Small intestine (tissue), 7 donors: ENCODE measurements around the gene METTL9. TPM values are rescaled to one million over a fixed set of nuclear protein-coding genes. Genes with fewer than 3 reads are reported as not detected.
"Not testable (repeated sequence)": the region's sequence is repeated elsewhere in the genome, so short reads cannot be mapped to it uniquely, and the experiment has no call there.

Experiments used
- DNase-seq, 2 donors: peaks; one replicate each; pipeline versions ENCODE4 v3.0.0 to v3.0.0-alpha.2; 2013
- FAIRE-seq: peaks from 2 replicates; lab custom pipeline; 2012; peaks lifted over from hg19 to GRCh38; lab: Jason Lieb, UNC
- H3K27ac ChIP-seq, 3 donors: one replicate each; pipeline ENCODE4 v1.5.1; 2013; ENCODE audit warnings: low read length in 2 of 3, mild to moderate bottlenecking in 2 of 3, control low read depth in 1 of 3, inconsistent platforms in 1 of 3, low read depth in 1 of 3, moderate library complexity in 1 of 3
- H3K27me3 ChIP-seq, 3 donors: one replicate each; pipeline ENCODE4 v1.6.1; 2013; ENCODE audit warnings: low read length in 3 of 3, inconsistent platforms in 1 of 3; ENCODE audit not compliant: control insufficient read depth in 3 of 3, insufficient read depth in 3 of 3
- H3K36me3 ChIP-seq, 3 donors: one replicate each; pipeline ENCODE4 v1.6.1; 2013; ENCODE audit warnings: low read length in 3 of 3, inconsistent platforms in 1 of 3, low read depth in 1 of 3, mild to moderate bottlenecking in 1 of 3, moderate library complexity in 1 of 3; ENCODE audit not compliant: control insufficient read depth in 3 of 3, insufficient read depth in 2 of 3
- H3K4me1 ChIP-seq, 3 donors: one replicate each; pipeline ENCODE4 v1.6.1; 2013; ENCODE audit warnings: low read length in 2 of 3, inconsistent platforms in 1 of 3, low read depth in 1 of 3, mild to moderate bottlenecking in 1 of 3, moderate library complexity in 1 of 3; ENCODE audit not compliant: control insufficient read depth in 3 of 3, insufficient read depth in 2 of 3
- H3K4me3 ChIP-seq, 3 donors: one replicate each; pipeline ENCODE4 v1.5.1; 2013; ENCODE audit warnings: low read length in 3 of 3, control low read depth in 1 of 3, inconsistent platforms in 1 of 3, low read depth in 1 of 3, mild to moderate bottlenecking in 1 of 3, moderate library complexity in 1 of 3
- H3K9me3 ChIP-seq, 2 donors: one replicate each; pipeline ENCODE4 v1.6.1; 2013; ENCODE audit warnings: low read depth in 1 of 2, low read length in 1 of 2; ENCODE audit not compliant: control insufficient read depth in 2 of 2, insufficient read depth in 1 of 2
- WGBS, 3 donors: extraction: QIAGEN DNeasy Blood & Tissue Kit; methylation state at CpG; one replicate each; pipeline ENCODE4 v1.1.7; 2013; 5-methylcytosine and 5-hydroxymethylcytosine counted together
- polyA plus RNA-seq, 4 donors: library from polyadenylated mRNA; stranded (reverse) in 3 of 4; unstranded in 1 of 4; fragments of 200-250 nt in 3 of 4; fragments of 120-200 nt in 1 of 4; gene quantifications; one replicate each; pipeline versions ENCODE4 v1.2.1 to v1.2.3, GENCODE V29; 2013
- donor health status: healthy with polysubstance abuse.
- donor health status: control.
- donor health status: control.
- donor health status: Bipolar disorder and iron deficiency.
- donor health status: healthy.

The METTL9 gene
- polyA plus RNA-seq, 4 donors, result 38.7 to 171 (median 61.0) TPM

- 95 to 97% (median 96%) methylated on average over 5 of the region's 5 CpGs for WGBS, 3 donors
These were observed 28.8 kb downstream of the METTL9 start for GRCh38 chr16:21628121-21628726.

GRCh38 chr16:21628772-21629171 is 29.4 kb downstream of the METTL9 start:
- WGBS, 3 donors, result 95 to 99% (median 98%) methylated on average over 5 of the region's 5 CpGs
- Histone ChIP-seq H3K27me3 (no peaks in the 10 kb centered on the region), H3K4me3 (no peak overlapping the region), H3K4me1 (peaks cover 0 to 27% (median 0%) of the 10 kb centered on the region in 3 donors), H3K36me3 (peaks cover 0 to 27% (median 5%) of the 10 kb centered on the region in 3 donors), H3K27ac (no peak overlapping the region), H3K9me3 (peaks cover 0 to 6% of the 10 kb centered on the region in 2 donors)
- FAIRE-seq (no peak), DNase-seq (no peak)

More at GRCh38 chr16:21628121-21628726, 28.8 kb downstream of the METTL9 start:
- Histone ChIP-seq H3K9me3 (peaks cover 0 to 6% of the 10 kb centered on the region in 2 donors), H3K4me1 (peaks cover 0 to 27% (median 0%) of the 10 kb centered on the region in 3 donors), H3K27ac (no peak overlapping the region), H3K4me3 (no peak overlapping the region), H3K36me3 (peaks cover 0 to 27% (median 5%) of the 10 kb centered on the region in 3 donors), H3K27me3 (no peaks in the 10 kb centered on the region)
- DNase-seq (no peak), FAIRE-seq (no peak)

- not testable (repeated sequence) for H3K9me3 ChIP-seq, FAIRE-seq, H3K4me3 ChIP-seq, H3K27me3 ChIP-seq, H3K27ac ChIP-seq, DNase-seq
- WGBS, 3 donors, result 98 to 99% (median 98%) methylated on average over 37 of the region's 37 CpGs
- peaks cover 0 to 28% (median 5%) of the 10 kb centered on the region in 3 donors for H3K36me3 ChIP-seq
- peaks cover 0 to 22% (median 0%) of the 10 kb centered on the region in 3 donors for H3K4me1 ChIP-seq
These were observed 30.5 kb downstream of the METTL9 start for GRCh38 chr16:21629616-21630539.

- DNase-seq, H3K9me3 ChIP-seq, FAIRE-seq, H3K27me3 ChIP-seq, H3K27ac ChIP-seq, H3K4me3 ChIP-seq: not testable (repeated sequence)
- WGBS, 3 donors, result 80 to 91% (median 87%) methylated on average over 6 of the region's 6 CpGs
- peaks cover 0 to 29% (median 4%) of the 10 kb centered on the region in 3 donors for H3K36me3 ChIP-seq
- H3K4me1 ChIP-seq, result peaks cover 0 to 19% (median 0%) of the 10 kb centered on the region in 3 donors
These were observed 31.5 kb downstream of the METTL9 start for GRCh38 chr16:21630866-21631265.

- not testable (repeated sequence) for H3K9me3 ChIP-seq, FAIRE-seq, H3K27me3 ChIP-seq, DNase-seq, H3K27ac ChIP-seq, H3K4me3 ChIP-seq
- WGBS, 3 donors, result 81 to 91% (median 88%) methylated on average over 8 of the region's 8 CpGs
- H3K36me3 ChIP-seq, result peaks cover 0 to 29% (median 2%) of the 10 kb centered on the region in 3 donors
- H3K4me1 ChIP-seq, result peaks cover 0 to 13% (median 0%) of the 10 kb centered on the region in 3 donors
These were observed 32.0 kb downstream of the METTL9 start for GRCh38 chr16:21631376-21631775.

GRCh38 chr16:21631951-21632575 is 32.7 kb downstream of the METTL9 start:
- H3K4me3 ChIP-seq, H3K27ac ChIP-seq, H3K9me3 ChIP-seq, H3K27me3 ChIP-seq, FAIRE-seq, H3K4me1 ChIP-seq: not testable (repeated sequence)
- peak in 1 of 2 donors; percentile 41 for DNase-seq
- peaks cover 0 to 33% (median 2%) of the 10 kb centered on the region in 3 donors for H3K36me3 ChIP-seq
- WGBS, 3 donors, result 89 to 93% (median 92%) methylated on average over 5 of the region's 5 CpGs

- no peak for DNase-seq
- no peak for FAIRE-seq
- H3K27me3 ChIP-seq, result no peaks in the 10 kb centered on the region
- no peaks in the 10 kb centered on the region for H3K9me3 ChIP-seq
- 91 to 94% (median 92%) methylated on average over 5 of the region's 5 CpGs for WGBS, 3 donors
- H3K36me3 ChIP-seq, result peaks cover 0 to 26% (median 2%) of the 10 kb centered on the region in 3 donors
- H3K4me1 ChIP-seq, result no peaks in the 10 kb centered on the region
- H3K4me3 ChIP-seq, result no peak overlapping the region
- H3K27ac ChIP-seq, result no peak overlapping the region
These were observed 34.8 kb downstream of the METTL9 start for GRCh38 chr16:21634216-21634615.

GRCh38 chr16:21635694-21636093 is 36.3 kb downstream of the METTL9 start:
- H3K27me3 ChIP-seq, H3K4me3 ChIP-seq, H3K4me1 ChIP-seq, H3K9me3 ChIP-seq, DNase-seq, H3K27ac ChIP-seq, FAIRE-seq: not testable (repeated sequence)
- WGBS, 3 donors, result 90 to 98% (median 97%) methylated on average over 9 of the region's 9 CpGs
- peaks cover 0 to 17% (median 0%) of the 10 kb centered on the region in 3 donors for H3K36me3 ChIP-seq
